GM23248 (cell line): ENCODE results near the gene CHST7.

Experiments
- EZH2 ChIP-seq: fragments of 200-600 bp; sonication (generic); IDR thresholded peaks from 2 replicates; pipeline ENCODE4 v1.6.1; 2018; ENCODE audit warnings: antibody characterized with exemption, mild to moderate bottlenecking; ENCODE audit not compliant: insufficient read depth, poor library complexity, severe bottlenecking
- EZH2phosphoT487 ChIP-seq: fragments of 200-600 bp; sonication (generic); IDR thresholded peaks from 2 replicates; pipeline ENCODE4 v1.6.1; 2018; ENCODE audit warnings: antibody characterized with exemption, moderate library complexity, mild to moderate bottlenecking, low read depth; ENCODE audit not compliant: insufficient read depth

DNA sequence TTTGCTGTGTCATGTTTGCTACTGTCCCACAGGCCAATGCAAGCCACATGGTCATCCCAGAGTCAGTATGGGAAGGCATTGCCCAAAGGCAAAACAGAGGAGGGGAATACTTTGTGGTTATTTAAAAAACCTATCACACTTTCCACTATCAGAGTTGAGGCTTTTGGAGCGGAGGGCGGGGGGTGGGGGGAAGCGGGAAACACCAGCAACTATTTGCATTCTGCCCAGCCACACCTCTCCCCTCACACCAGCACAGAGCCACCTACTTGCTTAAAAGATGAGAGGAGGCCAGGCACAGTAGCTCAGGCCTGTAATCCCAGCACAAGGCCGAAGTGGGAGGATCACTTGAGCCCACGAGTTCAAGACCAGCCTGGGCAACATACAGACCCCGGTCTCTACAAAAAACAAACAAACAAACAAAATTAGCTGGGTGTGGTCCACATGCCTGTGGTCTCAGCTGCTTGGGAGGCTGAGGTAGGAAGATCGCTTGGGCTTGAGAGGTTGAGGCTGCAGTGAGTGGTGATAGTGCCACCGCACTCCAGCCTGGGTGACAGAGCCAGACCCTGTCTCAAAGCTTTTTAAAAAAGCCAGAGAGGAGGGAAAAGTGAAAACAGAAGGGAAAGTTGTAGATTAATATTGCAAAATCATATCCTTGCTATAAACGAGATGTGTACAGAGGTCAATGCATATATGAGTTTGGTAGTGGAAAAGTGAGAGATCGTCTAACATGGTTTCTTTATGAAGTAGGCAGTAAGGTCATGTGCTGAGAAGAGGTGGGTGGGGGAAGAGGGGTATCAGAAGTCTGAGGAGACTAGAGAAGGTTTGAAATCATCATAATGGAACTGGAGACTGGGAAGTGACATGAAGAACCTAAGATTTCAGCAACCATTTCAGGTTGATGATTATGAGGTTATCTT, 1.9 kb upstream of the CHST7 start:
- TF ChIP-seq EZH2 = no peak
- TF ChIP-seq EZH2phosphoT487 = no peak
